GM13977 (cell line): ENCODE data around the gene DDX19B.
"Not testable (repeated sequence)": the region's sequence is repeated elsewhere in the genome, so short reads cannot be mapped to it uniquely, and the experiment has no call there.

Experiments
- DNase-seq: peaks from one replicate; pipeline ENCODE4 v3.0.0; 2012; ENCODE audit warnings: low spot score
- in situ Hi-C: fragments of 300-500 bp; cut with MboI; formaldehyde crosslinking; loops from one replicate; pipeline ENCODE4 v1.12.0; 2022; ENCODE audit warnings: low sequenced_read_pairs, low pct_unique_long_range_greater_than_20kb, mixed read lengths, inconsistent platforms; ENCODE audit not compliant: unreplicated experiment
- TF ChIP-seq, protein P1 (sequence below): IDR thresholded peaks from 2 replicates; pipeline ENCODE4 v1.5.1; 2012; ENCODE audit warnings: mild to moderate bottlenecking, control low read depth; ENCODE audit not compliant: insufficient read depth; ENCODE audit errors: extremely low read depth, missing control alignments

DDX19B gene

DNA sequence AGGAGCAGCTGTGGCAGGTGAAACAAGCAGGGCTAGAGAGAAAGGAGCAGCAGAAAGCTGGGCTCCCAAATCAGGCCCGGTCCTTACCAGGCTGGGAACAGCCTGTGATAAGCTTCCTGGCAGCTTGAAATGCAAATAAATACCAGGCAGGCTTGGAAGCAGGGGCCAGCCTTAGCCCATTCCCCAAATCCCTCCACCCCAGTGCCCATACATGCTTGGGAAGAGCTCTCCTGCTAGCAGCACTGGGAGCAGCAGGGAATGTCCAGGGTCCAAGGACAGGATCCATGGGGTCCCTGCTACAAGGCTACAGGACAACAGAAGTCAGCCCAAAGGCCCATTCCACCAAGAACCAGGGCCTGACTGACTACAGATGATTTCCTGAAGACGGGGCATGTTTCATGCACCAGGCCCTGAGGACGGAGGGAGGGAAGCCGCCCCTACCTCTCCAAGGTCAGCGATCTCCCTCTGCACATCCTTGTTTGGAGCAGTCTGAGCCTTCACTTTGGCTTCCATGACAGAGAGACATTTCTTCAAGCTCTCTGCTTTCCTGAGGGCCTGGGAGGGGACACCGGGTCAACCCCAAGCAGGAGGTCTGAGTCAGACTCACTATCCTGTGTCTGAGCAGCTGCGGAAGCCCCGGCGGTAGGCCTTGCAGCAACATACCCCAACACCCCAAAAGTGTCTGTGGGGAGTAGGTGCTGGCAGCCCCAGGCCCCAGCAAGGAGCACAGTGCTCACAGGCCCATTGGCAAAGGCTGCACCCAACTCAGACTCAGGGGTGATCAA lies 44.6 kb upstream of the DDX19B start:
- TF ChIP-seq, protein P1, sequence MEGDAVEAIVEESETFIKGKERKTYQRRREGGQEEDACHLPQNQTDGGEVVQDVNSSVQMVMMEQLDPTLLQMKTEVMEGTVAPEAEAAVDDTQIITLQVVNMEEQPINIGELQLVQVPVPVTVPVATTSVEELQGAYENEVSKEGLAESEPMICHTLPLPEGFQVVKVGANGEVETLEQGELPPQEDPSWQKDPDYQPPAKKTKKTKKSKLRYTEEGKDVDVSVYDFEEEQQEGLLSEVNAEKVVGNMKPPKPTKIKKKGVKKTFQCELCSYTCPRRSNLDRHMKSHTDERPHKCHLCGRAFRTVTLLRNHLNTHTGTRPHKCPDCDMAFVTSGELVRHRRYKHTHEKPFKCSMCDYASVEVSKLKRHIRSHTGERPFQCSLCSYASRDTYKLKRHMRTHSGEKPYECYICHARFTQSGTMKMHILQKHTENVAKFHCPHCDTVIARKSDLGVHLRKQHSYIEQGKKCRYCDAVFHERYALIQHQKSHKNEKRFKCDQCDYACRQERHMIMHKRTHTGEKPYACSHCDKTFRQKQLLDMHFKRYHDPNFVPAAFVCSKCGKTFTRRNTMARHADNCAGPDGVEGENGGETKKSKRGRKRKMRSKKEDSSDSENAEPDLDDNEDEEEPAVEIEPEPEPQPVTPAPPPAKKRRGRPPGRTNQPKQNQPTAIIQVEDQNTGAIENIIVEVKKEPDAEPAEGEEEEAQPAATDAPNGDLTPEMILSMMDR = no peak
- in situ Hi-C loops = no loop called here
- no peak for DNase-seq

DNA sequence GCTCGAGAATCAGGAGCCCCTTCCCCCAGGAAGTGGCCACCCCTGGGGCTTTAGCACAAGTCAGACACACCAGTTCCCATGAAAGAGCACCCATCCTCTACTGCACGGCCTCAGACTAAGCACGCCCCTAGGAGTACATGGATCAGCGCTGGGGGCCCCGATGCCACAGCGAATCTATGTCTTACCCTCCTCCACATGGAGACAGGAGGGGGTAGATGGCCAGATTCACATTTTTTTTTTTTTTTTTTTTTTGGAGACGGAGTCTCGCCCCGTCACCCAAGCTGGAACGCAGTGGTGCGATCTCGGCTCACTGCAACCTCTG lies 44.1 kb upstream of the DDX19B start:
- TF ChIP-seq, protein P1 = no peak
- DNase-seq = no peak
- in situ Hi-C loops = no loop called here

DNA sequence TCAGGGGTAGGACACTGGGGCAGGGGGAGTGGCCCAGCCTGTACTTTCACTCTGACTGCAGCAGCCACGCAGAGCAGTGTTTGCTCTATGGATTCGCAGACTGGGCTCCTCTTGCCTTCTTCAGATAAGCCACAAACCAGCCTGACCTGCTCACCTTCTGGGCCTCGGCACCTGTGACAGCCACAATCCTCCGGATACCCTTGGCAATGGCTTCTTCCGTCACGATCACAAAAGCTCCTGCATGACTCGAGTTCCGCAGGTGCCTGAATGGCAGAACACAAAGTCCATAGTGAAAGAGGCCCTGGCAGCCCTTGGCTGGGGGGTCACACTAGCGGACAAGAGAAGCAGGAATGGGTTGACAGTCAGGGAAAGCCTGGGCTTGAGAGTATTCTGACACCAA lies 43.4 kb upstream of the DDX19B start:
- in situ Hi-C loops = no loop called here
- TF ChIP-seq, protein P1 = no peak
- DNase-seq = no peak

DNA sequence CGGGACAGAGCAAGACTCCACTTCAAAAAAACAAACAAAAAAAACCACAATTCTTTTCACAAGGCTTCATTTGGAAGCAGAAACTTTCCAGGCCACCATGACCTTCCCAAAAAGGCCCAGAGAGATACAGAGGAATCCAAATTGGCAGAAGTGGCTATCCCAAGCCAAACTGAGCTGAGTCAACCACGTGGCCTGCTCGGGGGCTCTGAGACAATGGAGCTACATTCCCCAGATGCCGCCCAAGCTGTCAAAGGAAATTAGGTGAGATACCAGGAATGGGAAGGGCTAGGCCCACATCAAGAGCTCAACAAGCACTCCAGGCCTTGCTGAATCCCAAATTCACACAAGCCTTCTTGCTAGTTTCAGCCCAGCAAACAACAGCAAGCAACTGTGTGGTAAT lies 41.6 kb upstream of the DDX19B start:
- in situ Hi-C loops = no loop called here
- TF ChIP-seq, protein P1 = no peak
- no peak for DNase-seq

DNA sequence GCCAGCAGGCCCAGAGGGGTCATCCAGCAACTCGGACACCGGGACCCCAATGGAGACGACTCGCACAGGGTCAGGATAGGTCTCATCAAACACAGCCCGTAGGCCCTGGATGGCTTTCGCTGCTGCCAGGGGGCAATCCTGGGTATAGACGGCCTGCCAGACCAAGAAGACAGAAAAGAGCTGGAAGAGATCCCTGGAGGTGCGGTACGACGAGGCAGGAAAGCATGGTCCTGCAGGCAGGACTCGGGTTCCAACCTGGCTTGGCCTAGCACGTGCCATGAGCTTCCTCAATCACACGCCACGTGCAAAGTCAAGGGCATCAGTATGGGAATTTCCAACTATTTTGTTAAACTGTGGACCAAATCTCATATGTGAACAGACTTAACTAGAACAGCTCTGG lies 40.9 kb upstream of the DDX19B start:
- TF ChIP-seq, protein P1 = no peak
- in situ Hi-C loops = no loop called here
- DNase-seq = no peak

DNA sequence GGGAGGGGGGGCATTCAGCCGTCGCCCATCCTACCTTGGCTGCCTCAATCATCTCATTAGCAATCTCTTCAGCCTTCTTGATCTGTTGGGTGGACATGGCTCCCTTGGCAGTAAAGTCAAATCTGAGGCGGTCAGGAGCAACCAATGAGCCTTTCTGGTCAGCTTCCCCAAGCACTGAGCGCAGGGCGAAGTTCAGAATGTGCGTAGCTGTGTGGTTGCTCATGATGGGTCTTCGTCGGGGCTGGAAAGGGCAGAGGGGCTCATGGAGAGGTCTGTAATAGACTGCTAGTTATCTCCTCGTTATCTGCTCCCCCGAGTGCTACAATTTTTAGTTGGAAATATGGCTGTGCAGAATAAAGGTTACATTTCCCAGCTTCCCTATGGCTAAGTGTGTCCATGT lies 40.0 kb upstream of the DDX19B start:
- TF ChIP-seq, protein P1 = no peak
- no peak for DNase-seq
- in situ Hi-C loops = no loop called here

DNA sequence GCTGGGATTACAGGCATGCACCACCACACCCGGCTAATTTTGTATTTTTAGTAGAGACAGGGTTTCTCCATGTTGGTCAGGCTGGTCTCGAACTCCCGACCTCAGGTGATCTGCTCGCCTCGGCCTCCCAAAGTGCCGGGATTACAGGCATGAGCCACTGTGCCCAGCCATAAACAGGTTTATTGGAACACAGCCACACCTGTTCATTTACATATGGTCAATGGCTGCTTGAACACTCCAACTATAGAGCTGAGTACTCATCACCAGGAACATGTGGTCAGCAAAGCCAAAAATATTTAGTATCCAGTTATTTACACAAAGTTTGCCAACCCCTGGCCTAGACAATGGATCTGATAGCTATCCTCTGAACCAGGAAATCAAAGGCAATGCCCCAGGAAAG lies 39.1 kb upstream of the DDX19B start:
- in situ Hi-C loops, DNase-seq: not testable (repeated sequence)
